ENCODE results near the gene PIGS.

DNA sequence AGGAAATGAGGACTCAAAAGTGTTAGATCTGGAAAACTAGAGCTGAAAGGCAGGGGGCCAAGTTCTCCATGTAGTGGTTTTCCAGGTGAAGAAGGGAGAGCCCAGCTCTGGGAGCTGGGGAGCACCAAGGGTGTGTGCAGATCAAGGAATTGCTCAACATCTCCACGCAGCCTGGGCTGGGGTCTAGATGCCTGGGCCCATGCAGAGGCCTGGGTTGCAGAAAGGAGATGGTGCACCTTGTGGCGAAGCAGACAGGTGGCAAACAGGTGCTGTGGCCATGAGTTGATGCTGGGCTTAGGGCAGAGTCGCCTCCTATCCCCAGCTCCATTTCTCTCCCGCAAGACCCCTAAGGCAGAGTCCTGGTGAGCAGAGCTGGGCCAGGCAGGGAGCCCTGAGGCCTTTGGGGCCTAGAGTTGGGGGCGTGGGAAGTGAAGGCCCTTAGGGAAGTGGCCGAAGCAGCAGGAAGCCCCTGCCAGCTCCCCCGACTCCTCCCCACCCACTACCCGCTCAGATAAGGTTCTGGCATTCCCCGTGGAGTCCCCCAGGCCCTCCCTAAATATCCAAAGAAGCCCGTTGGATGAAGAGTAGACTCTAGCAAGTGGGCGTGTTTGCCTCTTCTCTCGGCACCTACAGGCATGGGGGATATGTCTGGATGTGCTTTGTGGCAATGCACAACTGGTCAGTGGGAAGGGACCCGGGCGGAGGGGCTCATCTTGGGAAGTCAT is 64.4 kb downstream of the PIGS start:
- TF ChIP-seq REST (IDR thresholded peaks at IDR 0.05; ENCODE audit: insufficient replicate concordance, low read depth) (no peak), CTCF (IDR thresholded peaks at IDR 0.05; ENCODE audit: insufficient read depth, low read length) (no peak), POLR2AphosphoS5 (IDR thresholded peaks at IDR 0.05; ENCODE audit: low read depth) (no peak)
